ENCODE results near the gene HK3.
A peak's percentile ranks its signal among the peaks of the same experiment; 100 is the strongest.

The HK3 gene

DNA sequence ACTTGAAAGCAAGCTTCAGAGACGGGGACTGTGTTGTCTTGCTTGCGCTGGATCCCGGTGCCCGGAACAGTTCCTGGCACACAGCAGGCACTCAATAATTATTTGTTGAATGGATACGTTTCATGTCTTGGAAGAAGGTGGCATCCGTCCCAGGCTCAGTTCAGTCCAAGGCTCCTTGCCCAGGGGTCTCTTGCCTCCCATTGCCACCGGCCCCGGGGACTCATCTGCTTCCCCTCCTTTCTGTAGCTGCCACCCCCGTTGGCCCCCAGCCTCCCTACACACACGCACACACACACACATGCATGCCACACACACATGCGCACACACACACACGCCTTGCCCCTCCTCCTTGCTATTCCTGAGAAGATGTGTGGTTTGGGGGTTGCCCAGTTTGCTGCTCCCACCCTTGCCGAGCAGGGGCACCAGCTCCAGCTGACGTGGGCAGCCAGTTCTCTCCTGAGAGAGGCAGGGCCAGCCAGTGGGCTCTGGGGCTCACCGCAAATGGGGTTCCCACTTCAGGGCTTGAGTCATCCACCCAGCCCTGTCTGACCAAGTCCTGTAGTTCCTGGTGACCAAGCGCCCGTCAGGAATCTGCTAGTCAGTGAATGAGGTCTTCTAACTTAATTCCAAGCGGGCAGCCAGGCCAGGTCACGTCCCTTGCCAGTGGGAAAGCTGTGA, 41.8 kb downstream of the HK3 start:
- H3K4me3 Mint-ChIP-seq = no peak overlapping the region
- ATAC-seq (no peak), DNase-seq (ENCODE audit: low spot score in 2 of 2) (no peak)
- no peaks in the 10 kb centered on the region for H3K4me1 Mint-ChIP-seq
- H3K9me3 Mint-ChIP-seq = peaks cover 3% of the 10 kb centered on the region
- H3K36me3 Mint-ChIP-seq = no peaks in the 10 kb centered on the region
- peak overlapping the region; percentile 85 for H3K27ac Mint-ChIP-seq

DNA sequence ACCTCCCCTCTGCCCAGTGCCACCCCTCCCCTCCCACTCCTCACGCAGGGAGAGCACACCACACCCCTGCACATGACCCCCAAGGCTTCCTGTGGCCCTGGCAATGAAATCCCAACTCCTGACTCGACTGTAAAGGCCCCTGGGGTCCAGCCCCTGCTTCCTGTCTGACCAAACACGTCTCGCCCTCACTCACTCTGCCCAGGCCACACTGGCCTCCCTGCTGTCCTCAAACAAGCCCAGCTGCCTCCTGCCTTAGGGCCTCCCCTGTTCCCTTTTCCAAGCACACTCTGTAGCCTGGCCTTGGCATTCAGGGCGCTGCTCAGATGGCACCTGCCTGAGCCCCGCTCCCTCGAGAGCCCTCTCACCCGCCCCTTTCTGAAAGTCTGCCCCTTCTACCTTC, 42.4 kb downstream of the HK3 start:
- Mint-ChIP-seq H3K9me3 (peaks cover 3% of the 10 kb centered on the region), H3K4me1 (no peaks in the 10 kb centered on the region), H3K4me3 (no peak overlapping the region), H3K36me3 (no peaks in the 10 kb centered on the region), H3K27ac (peak overlapping the region; percentile 85)
- no peak for ATAC-seq
- DNase-seq (ENCODE audit: low spot score in 2 of 2) = no peak

DNA sequence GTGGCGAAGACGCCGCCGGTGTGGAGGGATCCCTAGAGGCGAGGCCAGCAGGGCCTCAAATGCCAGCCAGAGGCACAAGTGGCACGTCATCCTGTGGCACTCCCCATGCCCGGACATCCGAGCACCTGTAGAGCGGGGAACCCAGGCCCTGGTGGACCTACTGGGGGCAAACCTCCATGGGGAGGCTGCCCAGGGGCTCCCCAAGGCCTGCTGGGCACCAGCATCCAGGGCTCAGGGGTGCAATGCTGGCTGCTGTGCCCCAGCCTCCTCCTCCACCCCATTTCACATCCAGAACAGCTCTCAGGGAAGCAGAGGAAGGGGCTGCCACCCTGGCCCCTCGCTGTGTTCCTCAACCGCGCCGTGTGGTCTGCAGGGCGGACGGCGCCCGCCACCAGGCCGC, 43.5 kb downstream of the HK3 start:
- ATAC-seq = no peak
- no peaks in the 10 kb centered on the region for H3K36me3 Mint-ChIP-seq
- DNase-seq (ENCODE audit: low spot score in 2 of 2) = no peak
- no peaks in the 10 kb centered on the region for H3K4me1 Mint-ChIP-seq
- no peak overlapping the region for H3K4me3 Mint-ChIP-seq
- peaks cover 3% of the 10 kb centered on the region for H3K9me3 Mint-ChIP-seq
- no peak overlapping the region for H3K27ac Mint-ChIP-seq

DNA sequence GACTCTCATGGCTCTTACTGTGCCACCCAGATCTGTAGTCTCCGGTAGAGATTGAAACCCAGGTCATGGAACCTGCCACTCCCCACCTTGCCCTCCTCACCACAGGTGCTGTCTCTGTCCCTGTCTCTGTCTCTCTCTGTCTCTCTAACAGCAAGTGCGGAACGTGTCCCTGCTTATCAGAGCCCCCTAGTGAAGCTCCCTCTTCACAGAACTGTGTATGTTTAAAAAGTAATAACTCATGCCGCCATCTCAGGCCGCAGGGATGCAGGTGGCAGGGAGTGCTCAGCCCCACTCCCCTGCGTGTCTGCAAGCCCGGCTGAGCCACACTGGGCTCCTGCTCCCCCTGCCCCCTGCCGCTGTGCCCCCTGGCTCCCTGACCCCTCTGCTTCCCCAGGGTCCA, 45.0 kb downstream of the HK3 start:
- H3K27ac Mint-ChIP-seq = no peak overlapping the region
- no peaks in the 10 kb centered on the region for H3K36me3 Mint-ChIP-seq
- ATAC-seq (no peak), DNase-seq (ENCODE audit: low spot score in 2 of 2) (no peak)
- H3K4me3 Mint-ChIP-seq = no peak overlapping the region
- no peaks in the 10 kb centered on the region for H3K4me1 Mint-ChIP-seq
- peaks cover 3% of the 10 kb centered on the region for H3K9me3 Mint-ChIP-seq

DNA sequence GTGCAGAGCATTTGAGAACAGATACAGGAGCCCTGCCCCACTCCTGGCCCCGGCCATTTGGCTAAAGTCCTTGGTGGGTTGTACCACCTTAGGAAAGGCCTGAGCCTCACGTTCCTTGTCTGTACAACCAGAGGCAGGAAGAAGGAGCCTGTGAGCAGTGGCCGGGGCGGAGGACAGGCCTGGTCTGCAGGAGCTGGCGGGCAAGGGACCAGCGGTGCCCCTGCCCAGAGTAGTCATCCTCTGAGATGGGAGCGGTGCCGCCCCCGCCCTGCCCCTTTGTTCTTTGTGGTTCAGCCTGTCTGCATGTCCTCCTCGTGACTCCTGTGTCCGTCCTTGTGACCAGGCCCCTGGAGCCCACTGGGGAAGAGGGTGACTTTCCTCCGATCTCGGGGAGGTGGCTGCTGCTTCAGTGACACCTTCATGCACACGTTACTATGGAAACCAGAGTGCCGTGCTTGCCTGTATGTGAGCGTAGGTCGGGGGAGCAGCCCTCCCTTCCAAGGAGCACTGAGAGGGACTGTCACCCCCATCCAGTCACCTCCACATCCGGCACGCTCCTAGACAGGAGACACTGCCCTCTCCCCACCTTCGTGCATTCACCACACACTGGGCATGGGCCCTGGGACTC, 45.9 kb downstream of the HK3 start:
- Mint-ChIP-seq H3K9me3 (peaks cover 3% of the 10 kb centered on the region), H3K27ac (no peak overlapping the region), H3K4me1 (no peaks in the 10 kb centered on the region), H3K36me3 (no peaks in the 10 kb centered on the region), H3K4me3 (no peak overlapping the region)
- DNase-seq (ENCODE audit: low spot score in 2 of 2) = no peak
- ATAC-seq = no peak

DNA sequence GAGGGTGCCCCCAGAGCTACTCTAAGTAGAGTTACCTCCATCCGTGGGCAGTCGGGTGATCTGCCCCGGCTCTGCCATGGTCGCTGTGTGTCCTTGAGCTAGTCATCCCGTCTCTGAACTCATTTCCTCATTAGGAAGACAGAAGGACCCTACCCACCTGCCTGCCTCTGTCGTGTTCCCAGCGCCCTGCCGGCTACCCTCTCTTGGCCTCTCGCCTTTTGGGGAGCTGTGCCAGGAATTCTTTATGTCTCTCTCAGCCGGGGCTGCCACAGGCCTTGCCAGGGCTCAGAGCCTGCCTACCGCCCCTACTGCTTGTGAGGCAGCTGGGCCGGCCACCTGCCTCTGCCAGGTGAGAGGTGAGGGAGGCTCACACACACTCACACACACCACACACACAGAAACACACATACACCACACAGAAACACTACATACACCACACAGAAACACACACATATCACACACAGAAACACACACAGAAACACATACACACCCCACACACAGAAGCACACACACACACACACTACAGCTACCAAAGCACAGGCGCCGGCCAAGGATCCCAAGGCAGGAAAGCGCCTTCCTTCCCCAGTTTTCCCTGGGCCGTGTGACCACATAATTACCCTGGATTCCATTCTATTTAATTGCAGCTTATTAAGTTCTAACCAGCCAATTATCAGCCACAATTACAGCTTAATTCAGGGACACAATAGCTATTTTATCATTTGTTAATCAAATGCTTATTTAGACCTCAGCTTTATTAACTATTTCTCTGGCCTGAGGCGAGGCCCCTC, 47.1 kb downstream of the HK3 start:
- Mint-ChIP-seq H3K4me1 (no peaks in the 10 kb centered on the region), H3K27ac (no peak overlapping the region), H3K9me3 (no peaks in the 10 kb centered on the region), H3K36me3 (no peaks in the 10 kb centered on the region), H3K4me3 (no peak overlapping the region)
- DNase-seq (ENCODE audit: low spot score in 2 of 2) (no peak), ATAC-seq (no peak)

DNA sequence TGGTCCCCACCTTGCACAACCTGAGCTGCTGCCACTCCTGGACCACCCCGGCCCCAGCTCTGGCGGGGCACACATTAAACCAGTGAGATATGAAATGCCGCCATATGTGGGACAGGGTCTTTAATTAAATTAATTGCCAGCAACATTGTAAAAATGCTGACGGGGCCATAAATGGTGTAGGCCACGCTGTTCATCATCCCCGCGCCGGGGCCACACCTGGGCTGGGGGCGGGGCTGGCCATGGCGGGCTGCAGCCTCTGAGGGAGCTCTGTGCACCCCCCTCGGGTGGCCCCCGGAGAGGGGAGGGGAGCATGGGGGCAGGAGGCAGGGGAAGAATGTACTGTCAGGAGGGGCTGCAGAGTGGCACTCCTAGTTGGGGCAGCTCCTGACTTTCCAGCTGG, 47.8 kb downstream of the HK3 start:
- no peak overlapping the region for H3K4me3 Mint-ChIP-seq
- DNase-seq (ENCODE audit: low spot score in 2 of 2) (no peak), ATAC-seq (no peak)

DNA sequence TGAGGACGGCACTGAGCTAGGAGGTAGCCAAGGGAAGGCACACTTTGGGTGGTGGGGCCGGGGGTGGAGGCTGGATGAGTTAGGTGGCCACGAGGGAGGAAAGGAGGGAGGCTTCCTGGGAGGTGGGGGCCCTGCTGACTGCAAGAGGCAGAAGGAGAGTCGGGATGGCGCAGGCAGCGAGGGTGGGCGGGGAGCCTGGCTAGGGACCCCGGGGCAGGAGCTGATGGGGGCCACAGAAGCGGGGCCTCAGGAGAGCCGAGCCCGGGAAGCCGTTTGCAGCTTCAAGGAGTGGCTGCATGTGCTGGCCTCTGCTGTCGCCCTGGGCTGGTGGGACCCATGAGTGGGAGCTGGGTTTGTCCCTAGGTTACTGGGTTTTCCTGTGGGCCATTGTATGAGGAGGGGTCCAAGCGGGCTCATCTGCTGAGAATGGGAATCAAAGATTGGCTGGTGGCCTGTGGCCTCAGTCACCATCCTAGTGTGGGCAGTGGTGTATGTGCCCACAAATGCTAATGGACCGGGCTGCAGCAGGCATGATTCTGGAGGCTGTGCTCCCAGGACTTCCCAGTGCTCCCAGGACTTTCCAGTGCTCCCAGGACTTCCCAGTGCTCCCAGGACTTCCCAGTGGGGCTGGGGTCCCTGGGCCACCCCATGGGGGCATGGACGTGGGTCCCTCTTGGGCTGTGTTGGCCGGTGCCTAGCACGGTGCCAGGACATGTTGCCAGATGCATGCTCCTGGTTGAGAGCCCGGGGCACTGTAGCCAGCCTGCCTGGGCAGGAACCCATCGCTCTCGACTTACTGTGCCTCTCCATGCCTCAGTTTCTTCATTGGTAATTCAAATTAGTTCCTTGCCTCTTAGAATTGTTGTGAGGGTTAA, 48.5 kb downstream of the HK3 start:
- DNase-seq (ENCODE audit: low spot score in 2 of 2) = no peak
- no peaks in the 10 kb centered on the region for H3K9me3 Mint-ChIP-seq
- H3K27ac Mint-ChIP-seq = no peak overlapping the region
- ATAC-seq = no peak
- H3K4me3 Mint-ChIP-seq = no peak overlapping the region
- no peaks in the 10 kb centered on the region for H3K36me3 Mint-ChIP-seq
- H3K4me1 Mint-ChIP-seq = no peaks in the 10 kb centered on the region

More for the DNA sequence above, 47.8 kb downstream of the HK3 start:
- no peaks in the 10 kb centered on the region for H3K9me3 Mint-ChIP-seq
- no peaks in the 10 kb centered on the region for H3K4me1 Mint-ChIP-seq
- H3K36me3 Mint-ChIP-seq = no peaks in the 10 kb centered on the region
- H3K27ac Mint-ChIP-seq = no peak overlapping the region

DNA sequence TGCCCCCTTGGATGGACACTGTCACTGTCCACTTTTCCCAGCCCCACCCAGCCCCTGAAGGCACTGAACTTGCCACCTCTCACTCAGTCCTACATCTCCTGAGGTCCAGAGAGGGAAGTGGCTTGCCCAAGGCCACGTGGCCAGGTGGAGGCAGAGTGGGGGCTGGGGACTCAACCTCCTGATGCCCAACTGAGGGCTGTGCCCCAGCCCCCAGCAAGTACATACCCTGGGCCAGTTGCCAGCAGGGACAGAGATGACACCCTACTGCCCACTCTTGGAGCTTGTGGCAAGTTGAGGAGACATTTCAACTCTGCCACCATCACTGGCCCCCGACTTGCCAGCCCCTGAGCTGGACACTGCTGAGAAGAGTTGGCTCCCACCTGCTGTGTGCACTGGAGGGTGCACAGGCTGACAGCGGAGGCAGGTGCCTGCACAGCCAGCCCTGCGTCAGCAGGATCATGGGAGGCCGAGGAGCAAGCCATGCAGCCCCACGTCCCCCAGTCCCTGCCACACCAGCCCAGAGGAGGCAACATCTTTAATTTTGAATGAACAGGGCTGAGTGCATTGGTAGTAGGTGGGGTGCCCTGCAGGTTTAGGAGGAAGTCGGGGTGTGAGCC, 49.4 kb downstream of the HK3 start:
- Mint-ChIP-seq H3K36me3 (no peaks in the 10 kb centered on the region), H3K9me3 (no peaks in the 10 kb centered on the region), H3K4me3 (no peak overlapping the region), H3K27ac (no peak overlapping the region), H3K4me1 (no peaks in the 10 kb centered on the region)
- ATAC-seq = no peak
- DNase-seq (ENCODE audit: low spot score in 2 of 2) = no peak

DNA sequence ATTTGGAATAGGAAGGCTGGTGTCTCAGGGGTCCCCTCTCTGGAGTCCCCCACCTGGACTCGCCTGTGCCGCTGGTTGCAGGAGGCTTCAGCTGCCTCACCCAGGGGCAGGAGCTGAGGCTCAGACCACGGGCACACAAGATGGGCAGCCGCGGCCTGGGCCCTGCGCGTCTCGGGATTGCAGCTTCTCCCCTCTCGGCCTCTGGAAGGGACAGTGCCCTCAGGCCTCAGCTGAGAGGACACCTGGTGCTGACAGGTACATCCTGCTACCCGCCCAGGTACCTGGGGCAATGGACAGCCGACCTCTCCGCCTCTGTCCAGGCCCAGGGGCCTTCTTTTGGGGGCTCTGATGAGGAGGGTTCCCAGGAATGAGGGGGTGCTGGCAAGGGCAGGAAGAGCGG, 50.5 kb downstream of the HK3 start:
- no peak for DNase-seq (ENCODE audit: low spot score in 2 of 2)
- no peak for ATAC-seq
- Mint-ChIP-seq H3K9me3 (no peaks in the 10 kb centered on the region), H3K4me1 (no peaks in the 10 kb centered on the region), H3K4me3 (no peak overlapping the region), H3K27ac (no peak overlapping the region), H3K36me3 (no peaks in the 10 kb centered on the region)

DNA sequence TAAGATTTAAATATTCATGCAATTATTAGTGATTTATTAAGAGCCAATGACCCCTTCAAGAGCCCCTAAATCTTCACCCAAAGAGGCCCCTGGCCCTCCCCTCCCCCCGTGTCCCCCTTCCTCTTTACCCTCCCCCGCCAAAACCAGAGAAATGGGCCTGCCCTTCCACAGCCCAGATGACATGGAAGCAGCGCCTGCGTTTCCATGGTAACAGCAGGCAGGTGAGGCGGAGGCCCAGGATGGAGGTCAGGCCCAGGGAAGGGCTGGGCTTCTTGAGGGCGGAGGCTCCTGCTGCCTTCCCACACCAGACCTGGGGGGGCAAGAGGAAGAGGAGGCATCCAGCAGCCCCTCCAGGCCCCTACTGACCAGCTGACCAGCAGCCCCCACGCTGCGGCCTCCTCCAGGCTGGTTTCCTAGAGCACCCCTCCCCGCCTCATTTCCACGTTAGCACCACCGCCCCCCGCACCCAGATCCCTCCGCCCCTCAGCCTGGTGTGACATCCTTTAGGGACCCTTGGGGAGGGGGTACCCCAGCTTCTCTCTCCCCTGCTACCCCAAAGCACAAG, 51.3 kb downstream of the HK3 start:
- Mint-ChIP-seq H3K36me3 (no peaks in the 10 kb centered on the region), H3K9me3 (no peaks in the 10 kb centered on the region), H3K4me1 (no peaks in the 10 kb centered on the region), H3K4me3 (no peak overlapping the region), H3K27ac (no peak overlapping the region)
- DNase-seq (ENCODE audit: low spot score in 2 of 2) (no peak), ATAC-seq (no peak)

DNA sequence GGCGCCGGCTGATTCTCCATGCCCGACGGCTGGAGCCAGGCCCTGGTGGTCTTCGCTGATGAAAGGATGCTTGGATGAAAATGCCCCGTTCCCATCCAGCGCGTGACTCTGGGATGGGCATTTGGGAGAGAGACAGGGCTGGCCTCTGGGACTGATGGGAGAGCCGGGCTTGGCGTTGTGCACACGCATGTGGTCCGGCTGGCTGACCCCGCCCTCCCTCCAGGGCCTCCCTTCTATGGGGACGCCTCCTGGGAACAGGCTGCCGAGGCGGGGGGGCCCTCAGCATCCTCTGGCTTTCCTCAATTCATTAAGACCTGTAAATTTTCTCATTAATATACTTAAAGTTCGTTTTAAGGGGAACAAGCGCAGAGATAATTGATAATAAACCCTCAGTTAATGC, 52.0 kb downstream of the HK3 start:
- H3K36me3 Mint-ChIP-seq = no peaks in the 10 kb centered on the region
- no peaks in the 10 kb centered on the region for H3K9me3 Mint-ChIP-seq
- no peak for DNase-seq (ENCODE audit: low spot score in 2 of 2)
- no peaks in the 10 kb centered on the region for H3K4me1 Mint-ChIP-seq
- no peak overlapping the region for H3K27ac Mint-ChIP-seq
- ATAC-seq = no peak
- H3K4me3 Mint-ChIP-seq = no peak overlapping the region

DNA sequence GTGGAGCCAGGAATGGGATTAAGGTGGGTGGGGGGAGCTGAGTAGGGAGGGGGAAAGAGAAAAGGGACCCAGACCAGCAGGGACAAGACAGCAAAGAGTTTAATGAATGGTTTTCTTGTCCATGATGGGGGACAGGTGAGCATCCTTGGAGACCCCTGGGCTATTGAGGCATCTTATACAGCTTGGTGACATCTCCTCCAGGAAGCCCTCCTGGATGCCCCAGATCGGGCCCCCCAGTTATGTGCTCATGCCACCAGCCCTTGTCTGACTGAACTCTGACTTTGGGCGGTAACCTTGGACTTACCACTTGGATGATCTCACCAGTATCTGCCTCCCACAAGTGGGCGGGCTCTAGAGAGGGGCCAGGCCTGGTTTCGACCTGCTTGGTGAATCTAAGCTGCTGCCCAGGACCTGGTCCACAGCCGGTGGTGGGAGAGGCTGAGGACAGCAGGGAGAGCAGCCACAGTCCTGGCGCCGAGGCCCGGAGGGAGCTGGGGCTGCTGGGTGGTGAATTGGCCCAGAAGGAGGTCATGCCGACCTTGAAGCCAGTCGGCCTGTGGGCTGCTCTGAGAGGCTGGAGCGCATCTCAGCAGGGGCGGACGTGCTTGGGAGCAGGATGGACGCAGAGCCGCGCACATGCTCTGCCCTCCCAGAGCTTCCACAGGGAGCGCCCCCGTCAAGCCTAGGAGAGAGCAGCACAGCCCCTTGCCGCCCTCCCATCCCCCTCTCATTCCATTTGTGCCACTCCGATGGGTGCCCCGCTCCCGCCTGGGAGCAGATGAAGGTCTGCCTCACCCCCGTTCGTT, 52.6 kb downstream of the HK3 start:
- ATAC-seq = peak; percentile 62

DNA sequence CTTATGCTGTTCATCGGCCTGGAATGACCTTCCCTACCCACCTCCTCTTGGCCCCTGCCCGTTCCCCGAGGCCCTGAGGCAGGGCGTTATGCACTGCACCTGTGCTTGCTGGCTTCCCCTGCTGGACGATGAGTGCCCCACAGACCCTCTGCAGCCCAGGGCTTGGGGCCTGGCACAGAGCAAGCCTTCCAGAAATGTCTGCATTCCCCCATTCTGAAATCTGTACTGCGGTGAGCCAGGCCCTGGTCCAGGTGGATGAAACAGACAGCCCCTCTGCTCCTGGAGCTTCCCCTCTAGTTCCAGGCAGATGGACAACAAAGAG, 53.8 kb downstream of the HK3 start:
- Mint-ChIP-seq H3K27ac (no peak overlapping the region), H3K4me3 (no peak overlapping the region), H3K36me3 (no peaks in the 10 kb centered on the region), H3K9me3 (no peaks in the 10 kb centered on the region), H3K4me1 (no peaks in the 10 kb centered on the region)
- DNase-seq (ENCODE audit: low spot score in 2 of 2) (no peak), ATAC-seq (no peak)

More for the DNA sequence above, 52.6 kb downstream of the HK3 start:
- no peak overlapping the region for H3K27ac Mint-ChIP-seq
- H3K4me3 Mint-ChIP-seq = no peak overlapping the region
- no peaks in the 10 kb centered on the region for H3K4me1 Mint-ChIP-seq
- H3K9me3 Mint-ChIP-seq = no peaks in the 10 kb centered on the region
- H3K36me3 Mint-ChIP-seq = no peaks in the 10 kb centered on the region
- no peak for DNase-seq (ENCODE audit: low spot score in 2 of 2)

Data from stimulated activated effector memory CD8-positive, alpha-beta T cell treated with anti-CD3 and anti-CD28 coated beads, Interleukin-12 subunit alpha, Interleukin-12 subunit beta, amount 100 ng/mL, for 72 hours (primary cell).